GM23338 (cell line): ENCODE results near the gene SFN. TPM values are rescaled to one million over a fixed set of nuclear protein-coding genes. Genes with fewer than 3 reads are reported as not detected.
A peak's percentile ranks its signal among the peaks of the same experiment; 100 is the strongest.

Source experiments
- ATAC-seq: fragments of 200-7000 bp; cut with Tn5 transposase; 3 replicates; pipeline ENCODE4 v1.9.1; 2020
- DNase-seq: peaks from one replicate; pipeline ENCODE4 v3.0.0-alpha.2; 2015; ENCODE audit warnings: low spot score
- H2AFZ ChIP-seq: fragments of 200-600 bp; sonication (generic); 2 replicates; pipeline ENCODE4 v1.8.0; 2016; ENCODE audit warnings: antibody characterized with exemption, mild to moderate bottlenecking, moderate library complexity
- H3F3A ChIP-seq: fragments of 200-600 bp; sonication (generic); replicated peaks from 2 replicates; pipeline ENCODE4 v1.8.0; 2017; ENCODE audit warnings: antibody characterized with exemption, mixed run types, low read depth
- H3K27ac ChIP-seq: fragments of 200-600 bp; sonication (generic); 2 replicates; pipeline ENCODE4 v1.6.1; 2016; ENCODE audit warnings: low read depth
- H3K27me3 ChIP-seq: fragments of 200-600 bp; sonication (generic); 2 replicates; pipeline ENCODE4 v1.8.0; 2016; ENCODE audit warnings: mild to moderate bottlenecking, mixed run types, moderate library complexity; ENCODE audit not compliant: insufficient read depth
- H3K36me3 ChIP-seq: fragments of 200-600 bp; sonication (generic); 2 replicates; pipeline ENCODE4 v1.8.0; 2016; ENCODE audit warnings: mild to moderate bottlenecking; ENCODE audit not compliant: insufficient read depth
- H3K4me1 ChIP-seq: fragments of 200-600 bp; sonication (generic); 2 replicates; pipeline ENCODE4 v1.8.0; 2016; ENCODE audit warnings: mild to moderate bottlenecking, moderate library complexity; ENCODE audit not compliant: insufficient read depth
- H3K4me2 ChIP-seq: fragments of 200-600 bp; sonication (generic); 2 replicates; pipeline ENCODE4 v1.7.1; 2017; ENCODE audit warnings: mixed run types
- H3K4me3 ChIP-seq: fragments of 200-600 bp; sonication (generic); 2 replicates; pipeline ENCODE4 v1.6.1; 2016; ENCODE audit warnings: mixed run types
- H3K79me2 ChIP-seq: fragments of 200-600 bp; sonication (generic); replicated peaks from 2 replicates; pipeline ENCODE4 v1.8.0; 2017; ENCODE audit warnings: mild to moderate bottlenecking; ENCODE audit not compliant: insufficient read depth
- H3K9me2 ChIP-seq: fragments of 200-600 bp; sonication (generic); 2 replicates; pipeline ENCODE4 v1.8.0; 2017; ENCODE audit not compliant: insufficient read depth
- H4K20me1 ChIP-seq: fragments of 200-600 bp; sonication (generic); replicated peaks from 2 replicates; pipeline ENCODE4 v1.8.0; 2017; ENCODE audit warnings: mild to moderate bottlenecking; ENCODE audit not compliant: insufficient read depth
- H3K27ac Mint-ChIP-seq: 2 replicates; pipeline ENCODE4 v1.8.0; 2020; ENCODE audit warnings: inconsistent platforms, mild to moderate bottlenecking, moderate library complexity, mixed read lengths
- H3K27me3 Mint-ChIP-seq: 3 replicates; pipeline ENCODE4 v1.8.0; 2022; ENCODE audit warnings: low read depth, mild to moderate bottlenecking, moderate library complexity, mixed read lengths, inconsistent platforms; ENCODE audit not compliant: insufficient read depth, poor library complexity
- H3K36me3 Mint-ChIP-seq: 3 replicates; pipeline ENCODE4 v1.8.0; 2021; ENCODE audit warnings: low read depth, mild to moderate bottlenecking, inconsistent platforms, moderate library complexity, mixed read lengths
- H3K4me1 Mint-ChIP-seq: 3 replicates; pipeline ENCODE4 v1.8.0; 2020; ENCODE audit warnings: mild to moderate bottlenecking, inconsistent platforms, mixed read lengths
- H3K4me3 Mint-ChIP-seq: 3 replicates; pipeline ENCODE4 v1.8.0; 2021; ENCODE audit warnings: moderate library complexity, mild to moderate bottlenecking, inconsistent platforms, mixed read lengths
- H3K9me3 Mint-ChIP-seq: 3 replicates; pipeline ENCODE4 v1.8.0; 2020; ENCODE audit warnings: moderate library complexity, mild to moderate bottlenecking, inconsistent platforms, mixed read lengths
- CTCF ChIP-seq, 2 experiments: fragments of 200-600 bp in 1 of 2; sonication (generic) in 1 of 2; conservative IDR thresholded peaks; 2 replicates each; pipeline versions ENCODE4 v1.5.1 to v1.6.1; 2016 to 2017; ENCODE audit warnings: antibody characterized with exemption in 2 of 2, low read depth in 2 of 2, mild to moderate bottlenecking in 2 of 2, moderate library complexity in 1 of 2
- polyA plus RNA-seq: library from polyadenylated mRNA; unstranded; fragments of >200 nt; fragmentation: Nextera tagmentation; extraction: Ambion mirVana; gene quantifications from 2 replicates; pipeline ENCODE4 v1.2.1, GENCODE V29; 2016
- total RNA-seq: library from RNA; depleted of rRNA; stranded (reverse); fragments of >200 nt; shearing (Covaris generic); gene quantifications from 2 replicates; pipeline ENCODE4 v1.2.3, GENCODE V29; 2014
- TF ChIP-seq, protein P1 (sequence below): fragments of 250-450 bp; sonication (Bioruptor Pico); IDR thresholded peaks from 2 replicates; pipeline ENCODE4 v1.5.0; 2020; ENCODE audit warnings: mild to moderate bottlenecking, moderate library complexity

Gene SFN
- total and polyA plus RNA-seq, 2 experiments from 2014 or later: 1.8 to 2.6 TPM

DNA sequence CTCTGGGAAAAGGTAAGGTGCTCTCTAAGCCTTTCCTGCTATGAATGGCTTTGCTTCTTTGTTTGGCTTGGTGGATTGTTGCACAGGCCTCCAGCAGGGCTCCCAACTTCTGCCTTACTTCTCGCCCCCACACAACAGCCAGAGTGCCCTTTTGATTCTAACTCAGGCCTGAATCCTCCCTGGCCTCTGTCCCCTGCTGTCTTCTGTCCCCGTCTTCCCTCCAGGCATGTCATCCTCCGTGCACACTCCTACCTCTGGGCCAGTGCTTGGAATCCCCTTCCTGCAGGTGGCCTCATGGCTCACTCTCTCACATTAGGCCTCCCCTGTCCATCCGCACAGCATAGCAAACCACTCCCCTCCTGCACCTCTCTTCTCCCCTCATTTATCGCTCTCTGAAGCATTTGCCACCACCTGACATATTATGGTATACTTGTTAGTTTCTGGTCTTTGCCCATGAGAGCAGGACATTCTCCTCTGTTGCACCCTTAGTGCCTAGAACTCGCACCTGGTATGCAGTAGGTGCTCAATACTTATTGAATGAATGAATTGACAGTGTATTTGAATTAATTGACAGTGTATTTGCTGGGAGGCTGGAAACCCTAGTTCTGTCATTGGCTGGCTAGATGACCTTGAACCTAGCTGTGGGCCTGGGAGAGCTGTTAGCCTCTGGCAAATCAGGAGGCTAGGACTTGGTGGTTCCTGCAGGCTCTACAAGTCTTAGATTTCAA is 33.6 kb upstream of the SFN start:
- no peaks in the 10 kb centered on the region for H3K9me2 ChIP-seq
- H3K79me2 ChIP-seq: peaks cover 4% of the 10 kb centered on the region; the same call in 1 of the 2 replicates
- Mint-ChIP-seq H3K27me3 (peaks cover 18% of the 10 kb centered on the region), H3K36me3 (peaks cover 24% of the 10 kb centered on the region), H3K9me3 (no peaks in the 10 kb centered on the region; the same call in 2 of the 3 replicates), H3K4me1 (peaks cover 35% of the 10 kb centered on the region), H3K4me3 (peak overlapping the region; percentile 1; the same call in 1 of the 3 replicates), H3K27ac (no peak overlapping the region)
- no peak overlapping the region for H3K27ac ChIP-seq
- 0 out of 2 replicates have a peak, but pooled peaks cover 6% of the 10 kb centered on the region for H3K36me3 ChIP-seq
- H3K4me3 ChIP-seq: no peak overlapping the region
- H3K4me1 ChIP-seq: peaks cover 20% of the 10 kb centered on the region
- 0 out of 4 replicates have a peak, but pooled peaks of 1 of the 2 experiments have one; percentile 11 for TF ChIP-seq CTCF (conservative IDR thresholded peaks at IDR 0.05; ENCODE audit: low read depth in 2 of 2)
- TF ChIP-seq, protein P1, sequence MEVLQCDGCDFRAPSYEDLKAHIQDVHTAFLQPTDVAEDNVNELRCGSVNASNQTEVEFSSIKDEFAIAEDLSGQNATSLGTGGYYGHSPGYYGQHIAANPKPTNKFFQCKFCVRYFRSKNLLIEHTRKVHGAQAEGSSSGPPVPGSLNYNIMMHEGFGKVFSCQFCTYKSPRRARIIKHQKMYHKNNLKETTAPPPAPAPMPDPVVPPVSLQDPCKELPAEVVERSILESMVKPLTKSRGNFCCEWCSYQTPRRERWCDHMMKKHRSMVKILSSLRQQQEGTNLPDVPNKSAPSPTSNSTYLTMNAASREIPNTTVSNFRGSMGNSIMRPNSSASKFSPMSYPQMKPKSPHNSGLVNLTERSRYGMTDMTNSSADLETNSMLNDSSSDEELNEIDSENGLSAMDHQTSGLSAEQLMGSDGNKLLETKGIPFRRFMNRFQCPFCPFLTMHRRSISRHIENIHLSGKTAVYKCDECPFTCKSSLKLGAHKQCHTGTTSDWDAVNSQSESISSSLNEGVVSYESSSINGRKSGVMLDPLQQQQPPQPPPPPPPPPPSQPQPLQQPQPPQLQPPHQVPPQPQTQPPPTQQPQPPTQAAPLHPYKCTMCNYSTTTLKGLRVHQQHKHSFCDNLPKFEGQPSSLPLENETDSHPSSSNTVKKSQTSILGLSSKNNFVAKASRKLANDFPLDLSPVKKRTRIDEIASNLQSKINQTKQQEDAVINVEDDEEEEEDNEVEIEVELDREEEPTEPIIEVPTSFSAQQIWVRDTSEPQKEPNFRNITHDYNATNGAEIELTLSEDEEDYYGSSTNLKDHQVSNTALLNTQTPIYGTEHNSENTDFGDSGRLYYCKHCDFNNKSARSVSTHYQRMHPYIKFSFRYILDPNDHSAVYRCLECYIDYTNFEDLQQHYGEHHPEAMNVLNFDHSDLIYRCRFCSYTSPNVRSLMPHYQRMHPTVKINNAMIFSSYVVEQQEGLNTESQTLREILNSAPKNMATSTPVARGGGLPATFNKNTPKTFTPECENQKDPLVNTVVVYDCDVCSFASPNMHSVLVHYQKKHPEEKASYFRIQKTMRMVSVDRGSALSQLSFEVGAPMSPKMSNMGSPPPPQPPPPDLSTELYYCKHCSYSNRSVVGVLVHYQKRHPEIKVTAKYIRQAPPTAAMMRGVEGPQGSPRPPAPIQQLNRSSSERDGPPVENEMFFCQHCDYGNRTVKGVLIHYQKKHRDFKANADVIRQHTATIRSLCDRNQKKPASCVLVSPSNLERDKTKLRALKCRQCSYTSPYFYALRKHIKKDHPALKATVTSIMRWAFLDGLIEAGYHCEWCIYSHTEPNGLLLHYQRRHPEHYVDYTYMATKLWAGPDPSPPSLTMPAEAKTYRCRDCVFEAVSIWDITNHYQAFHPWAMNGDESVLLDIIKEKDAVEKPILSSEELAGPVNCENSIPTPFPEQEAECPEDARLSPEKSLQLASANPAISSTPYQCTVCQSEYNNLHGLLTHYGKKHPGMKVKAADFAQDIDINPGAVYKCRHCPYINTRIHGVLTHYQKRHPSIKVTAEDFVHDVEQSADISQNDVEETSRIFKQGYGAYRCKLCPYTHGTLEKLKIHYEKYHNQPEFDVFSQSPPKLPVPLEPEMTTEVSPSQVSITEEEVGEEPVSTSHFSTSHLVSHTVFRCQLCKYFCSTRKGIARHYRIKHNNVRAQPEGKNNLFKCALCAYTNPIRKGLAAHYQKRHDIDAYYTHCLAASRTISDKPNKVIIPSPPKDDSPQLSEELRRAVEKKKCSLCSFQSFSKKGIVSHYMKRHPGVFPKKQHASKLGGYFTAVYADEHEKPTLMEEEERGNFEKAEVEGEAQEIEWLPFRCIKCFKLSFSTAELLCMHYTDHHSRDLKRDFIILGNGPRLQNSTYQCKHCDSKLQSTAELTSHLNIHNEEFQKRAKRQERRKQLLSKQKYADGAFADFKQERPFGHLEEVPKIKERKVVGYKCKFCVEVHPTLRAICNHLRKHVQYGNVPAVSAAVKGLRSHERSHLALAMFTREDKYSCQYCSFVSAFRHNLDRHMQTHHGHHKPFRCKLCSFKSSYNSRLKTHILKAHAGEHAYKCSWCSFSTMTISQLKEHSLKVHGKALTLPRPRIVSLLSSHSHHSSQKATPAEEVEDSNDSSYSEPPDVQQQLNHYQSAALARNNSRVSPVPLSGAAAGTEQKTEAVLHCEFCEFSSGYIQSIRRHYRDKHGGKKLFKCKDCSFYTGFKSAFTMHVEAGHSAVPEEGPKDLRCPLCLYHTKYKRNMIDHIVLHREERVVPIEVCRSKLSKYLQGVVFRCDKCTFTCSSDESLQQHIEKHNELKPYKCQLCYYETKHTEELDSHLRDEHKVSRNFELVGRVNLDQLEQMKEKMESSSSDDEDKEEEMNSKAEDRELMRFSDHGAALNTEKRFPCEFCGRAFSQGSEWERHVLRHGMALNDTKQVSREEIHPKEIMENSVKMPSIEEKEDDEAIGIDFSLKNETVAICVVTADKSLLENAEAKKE: no peak
- H3K4me2 ChIP-seq: no peak overlapping the region
- H3K27me3 ChIP-seq: peaks cover 3% of the 10 kb centered on the region; the same call in 1 of the 2 replicates
- H2AFZ ChIP-seq: no peak overlapping the region
- peaks cover 7% of the 10 kb centered on the region; the same call in 1 of the 2 replicates for H3F3A ChIP-seq
- H4K20me1 ChIP-seq: peaks cover 5% of the 10 kb centered on the region
- ATAC-seq (no peak), DNase-seq (no peak)
